HepG2 (cell line): ENCODE data around the gene NT5C. TPM values are rescaled to one million over a fixed set of nuclear protein-coding genes. Genes with fewer than 3 reads are reported as not detected.

Experiments
- ATAC-seq: fragments of 200-7000 bp; cut with Tn5 transposase; 3 replicates; pipeline ENCODE4 v1.9.1; 2020; ENCODE audit warnings: mild to moderate bottlenecking, moderate library complexity
- BruUV-seq: library from RNA; stranded (reverse); fragments of 400-500 nt; replicated peaks from 2 replicates; lab custom pipeline; 2021; lab: Mats Ljungman, UMichigan
- CTCF ChIA-PET: fragments of 300-600 bp; formaldehyde crosslinking; extraction: SDS; loops from one replicate; lab custom pipeline; 2021; ENCODE audit warnings: low total read pairs, inconsistent platforms, low intra/inter-chr PET ratio; lab: Yijun Ruan, JAX
- POLR2A ChIA-PET: fragments of 350-600 bp; sonication (Branson Sonifier 250); formaldehyde crosslinking; loops from one replicate; lab custom pipeline; 2020; ENCODE audit warnings: antibody characterized with exemption, inconsistent platforms; lab: Yijun Ruan, JAX
- DNase-seq: peaks from one replicate; pipeline ENCODE4 v3.0.0-alpha.2; 2015; ENCODE audit warnings: low spot score
- FAIRE-seq: peaks from 3 replicates; lab custom pipeline; 2011; peaks lifted over from hg19 to GRCh38; lab: Jason Lieb, UNC
- H2AFZ ChIP-seq: one replicate; pipeline ENCODE4 v1.6.1; 2011; ENCODE audit warnings: low read length, inconsistent platforms
- H3K27ac ChIP-seq: fragments of 300-600 bp; 3 replicates; pipeline ENCODE4 v1.8.0; 2011; ENCODE audit warnings: mixed run types, mild to moderate bottlenecking, mixed read lengths, low read length, inconsistent platforms; ENCODE audit not compliant: insufficient read depth; ENCODE audit errors: extremely low read length
- H3K27me3 ChIP-seq, 2 experiments: fragments of 200-600 bp in 1 of 2; 2 replicates in 1 of 2; 3 replicates in 1 of 2; pipeline versions ENCODE4 v1.6.0 to v1.8.0; 2011; ENCODE audit warnings: low read length in 2 of 2, mild to moderate bottlenecking in 2 of 2, moderate library complexity in 2 of 2, inconsistent platforms in 1 of 2; ENCODE audit not compliant: insufficient read depth in 2 of 2, control insufficient read depth in 1 of 2
- H3K36me3 ChIP-seq, 2 experiments: fragments of 200-600 bp in 1 of 2; replicated peaks in 1 of 2; 2 replicates in 1 of 2; 3 replicates in 1 of 2; pipeline versions ENCODE4 v1.5.1 to v1.8.0; 2011; ENCODE audit warnings: low read length in 2 of 2, inconsistent platforms in 1 of 2; ENCODE audit not compliant: insufficient read depth in 2 of 2, control insufficient read depth in 1 of 2
- H3K4me1 ChIP-seq: 2 replicates; pipeline ENCODE4 v1.5.1; 2012; ENCODE audit warnings: low read length, inconsistent platforms; ENCODE audit not compliant: insufficient read depth
- H3K4me2 ChIP-seq: 2 replicates; pipeline ENCODE4 v1.6.0; 2011; ENCODE audit warnings: low read depth, low read length, inconsistent platforms
- H3K4me3 ChIP-seq, 3 experiments: fragments of 200-600 bp in 1 of 3; sonication (generic), shearing (Covaris generic) in 1 of 3; replicated peaks in 1 of 3; 2 replicates each; pipeline ENCODE4 v1.5.1; 2011 to 2016; ENCODE audit warnings: low read length in 3 of 3, inconsistent platforms in 2 of 3, low read depth in 2 of 3, mild to moderate bottlenecking in 2 of 3, control low read depth in 1 of 3, mixed read lengths in 1 of 3; ENCODE audit not compliant: insufficient read depth in 1 of 3
- H3K79me2 ChIP-seq: one replicate; pipeline ENCODE4 v1.6.1; 2011; ENCODE audit warnings: low read length, inconsistent platforms; ENCODE audit not compliant: insufficient read depth
- H3K9ac ChIP-seq: 2 replicates; pipeline ENCODE4 v1.6.0; 2011; ENCODE audit warnings: mild to moderate bottlenecking, low read depth, low read length, inconsistent platforms; ENCODE audit not compliant: insufficient read depth
- H3K9me3 ChIP-seq: 2 replicates; pipeline ENCODE4 v1.5.1; 2012; ENCODE audit warnings: mild to moderate bottlenecking, low read length
- H4K20me1 ChIP-seq: 2 replicates; pipeline ENCODE4 v1.6.0; 2011; ENCODE audit warnings: inconsistent platforms, mild to moderate bottlenecking, low read length, moderate library complexity; ENCODE audit not compliant: insufficient read depth
- CREM ChIP-seq, 2 experiments: sonication (generic) in 1 of 2; formaldehyde crosslinking in 1 of 2; IDR thresholded peaks; 2 replicates each; pipeline versions ENCODE4 v1.4.0 to v1.6.1; 2016 to 2020; ENCODE audit warnings: antibody characterized with exemption in 1 of 2, mild to moderate bottlenecking in 1 of 2, missing genetic modification reagents in 1 of 2
- DMAP1 ChIP-seq: IDR thresholded peaks from 2 replicates; pipeline ENCODE4 v1.6.1; 2016
- HOXA5 ChIP-seq: sonication (generic); formaldehyde crosslinking; IDR thresholded peaks from 2 replicates; pipeline ENCODE4 v1.4.0; 2020; ENCODE audit warnings: missing genetic modification reagents
- JARID2 ChIP-seq: sonication (generic); formaldehyde crosslinking; IDR thresholded peaks from 2 replicates; pipeline ENCODE4 v1.8.1; 2023; ENCODE audit warnings: missing genetic modification reagents, inconsistent platforms; ENCODE audit not compliant: insufficient replicate concordance
- PCBP1 ChIP-seq: fragments of 200-400 bp; formaldehyde crosslinking; IDR thresholded peaks from 2 replicates; pipeline ENCODE4 v1.6.1; 2017; ENCODE audit warnings: mild to moderate bottlenecking, low read depth, low read length, borderline replicate concordance
- TMF1 ChIP-seq: sonication (generic); formaldehyde crosslinking; IDR thresholded peaks from 2 replicates; pipeline ENCODE4 v1.8.1; 2022; ENCODE audit warnings: low read depth, missing genetic modification reagents
- ZBTB3 ChIP-seq: sonication (generic); formaldehyde crosslinking; IDR thresholded peaks from 2 replicates; pipeline ENCODE4 v1.4.0; 2020; ENCODE audit warnings: low read depth, mild to moderate bottlenecking, moderate library complexity, missing genetic modification reagents, borderline replicate concordance
- ZFP36 ChIP-seq: fragments of 150-350 bp; IDR thresholded peaks from 2 replicates; pipeline ENCODE4 v1.6.1; 2018; ENCODE audit warnings: borderline replicate concordance, low read length, low read depth; ENCODE audit not compliant: partially characterized antibody
- ZNF234 ChIP-seq: sonication (generic); formaldehyde crosslinking; conservative IDR thresholded peaks from 2 replicates; pipeline ENCODE4 v1.5.1; 2020; ENCODE audit warnings: mild to moderate bottlenecking, missing genetic modification reagents
- ZNF333 ChIP-seq: sonication (generic); formaldehyde crosslinking; IDR thresholded peaks from 2 replicates; pipeline ENCODE4 v1.4.0; 2020; ENCODE audit warnings: mild to moderate bottlenecking, missing genetic modification reagents, borderline replicate concordance
- ZNF547 ChIP-seq: sonication (generic); formaldehyde crosslinking; IDR thresholded peaks from 2 replicates; pipeline ENCODE4 v1.5.1; 2020; ENCODE audit warnings: mild to moderate bottlenecking, missing genetic modification reagents
- ZNF713 ChIP-seq: sonication (generic); formaldehyde crosslinking; IDR thresholded peaks from 2 replicates; pipeline ENCODE4 v1.4.0; 2020; ENCODE audit warnings: mild to moderate bottlenecking, missing genetic modification reagents
- WGBS: methylation state at CpG from one replicate; pipeline ENCODE4 v1.1.6; 2017; ENCODE audit warnings: low lambda C conversion rate; 5-methylcytosine and 5-hydroxymethylcytosine counted together
- in situ Hi-C: cut with HindIII; loops from 2 replicates; pipeline ENCODE4 v1.10.0; 2017; ENCODE audit warnings: low pct_unique_long_range_greater_than_20kb; ENCODE audit not compliant: extremely low pct_ligation_motif_present
- intact Hi-C: fragments of 100-400 bp; cut with micrococcal nuclease; formaldehyde crosslinking; loops from one replicate; pipeline ENCODE4 v1.10.0; 2022; ENCODE audit not compliant: unreplicated experiment
- polyA plus RNA-seq, 8 experiments: library from polyadenylated mRNA; depleted of rRNA in 3 of 8; stranded (reverse) in 7 of 8; unstranded in 1 of 8; fragments of >200 nt; fragmentation: Illumina TruSeq in 4 of 8; extraction: Trizol in 4 of 8; gene quantifications; 2 replicates each; pipeline versions ENCODE4 v1.2.1 to v1.2.3, GENCODE V29; 2011 to 2016; ENCODE audit warnings: low read depth in 4 of 8, missing spikeins in 1 of 8, mixed read lengths in 1 of 8; ENCODE audit not compliant: insufficient read depth in 1 of 8
- total RNA-seq, 5 experiments: library from RNA; depleted of rRNA; stranded (reverse); fragments of >200 nt; fragmentation: Illumina TruSeq; extraction: Trizol; gene quantifications; 2 replicates each; pipeline ENCODE4 v1.2.3, GENCODE V29; 2016; ENCODE audit warnings: low read depth in 1 of 5
- TF ChIP-seq, protein P1 (sequence below): sonication (generic); formaldehyde crosslinking; IDR thresholded peaks from 2 replicates; pipeline ENCODE4 v1.8.0; 2022; ENCODE audit warnings: mild to moderate bottlenecking, missing genetic modification reagents, borderline replicate concordance
- TF ChIP-seq, protein P2 (sequence below): sonication (generic); formaldehyde crosslinking; IDR thresholded peaks from 2 replicates; pipeline ENCODE4 v1.5.0; 2020; ENCODE audit warnings: missing genetic modification reagents
- TF ChIP-seq, protein P3 (sequence below): IDR thresholded peaks from 2 replicates; pipeline ENCODE4 v1.6.1; 2016; ENCODE audit warnings: low read depth
- TF ChIP-seq, protein P4 (sequence below): sonication (generic); formaldehyde crosslinking; IDR thresholded peaks from 2 replicates; pipeline ENCODE4 v1.8.1; 2023; ENCODE audit warnings: mild to moderate bottlenecking, moderate library complexity, missing genetic modification reagents

Gene NT5C
- total and polyA plus RNA-seq, 2 of the 13 experiments (the other 11 are each of a cell fraction or from before 2014, with no cell fraction given) = 42.8 to 48.6 TPM

DNA sequence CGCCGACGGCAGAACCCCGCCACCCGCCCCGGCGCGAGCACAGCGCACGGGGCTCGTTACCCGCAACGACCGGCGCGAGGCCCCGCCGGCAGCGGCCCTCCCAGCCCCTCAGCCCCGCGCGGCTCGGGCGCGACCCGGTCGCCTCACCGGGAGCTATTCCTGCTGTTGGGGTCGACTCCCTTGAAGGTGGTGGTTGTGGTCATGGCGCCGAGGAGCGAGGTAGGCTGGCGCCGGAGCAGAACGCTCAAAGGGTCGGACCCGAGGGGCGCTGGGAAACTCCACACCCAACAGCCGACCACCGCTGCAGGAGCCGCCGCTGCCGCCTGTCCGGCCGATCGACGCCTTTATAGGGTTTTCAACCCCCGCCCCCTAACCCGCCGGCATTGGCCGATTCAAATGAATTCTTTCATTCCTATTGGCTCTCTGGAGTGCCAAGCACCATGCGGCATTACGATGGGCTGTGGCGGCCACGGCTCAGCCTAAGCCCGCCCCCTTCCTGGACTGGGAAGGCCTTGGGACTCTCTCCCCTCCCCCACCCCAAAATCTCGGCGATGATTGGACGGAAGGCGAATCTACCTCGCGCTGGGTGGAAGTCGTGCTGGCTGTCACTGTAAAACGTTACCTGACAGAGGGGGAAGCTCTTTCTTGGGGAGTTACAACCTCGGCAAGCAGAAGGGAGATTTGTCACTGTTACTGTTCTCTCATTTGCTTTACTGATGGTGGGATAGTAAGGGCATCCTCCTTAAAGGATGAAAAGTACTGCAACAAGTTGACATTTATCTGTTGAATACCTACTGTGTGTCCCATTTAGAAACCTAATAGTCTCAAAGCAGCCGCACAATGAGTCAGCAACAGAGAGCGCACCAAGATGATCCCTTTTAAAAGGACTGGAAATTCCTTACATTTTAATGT lies 22.9 kb upstream of the NT5C start, which contains the start of gene JPT1:
Gene JPT1 (minus strand): TSS at position 318 of the 912 bp plus-strand sequence. CDS start 115 bp downstream, at position 203.
- Histone ChIP-seq H3K27ac (peak within 1 kb of the TSS; percentile 76), H3K79me2 (peaks cover 47% of the 10 kb centered on the region), H3K36me3 (no peaks in the 10 kb centered on the region), H3K9me3 (no peaks in the 10 kb centered on the region), H3K4me3 (peak within 1 kb of the TSS; percentile 85 to 99 (median 95)), H3K27me3 (no peaks in the 10 kb centered on the region; a peak in 1 of 5 replicates), H3K4me2 (peak within 1 kb of the TSS; percentile 96), H2AFZ (peak within 1 kb of the TSS; percentile 87), H4K20me1 (no peaks in the 10 kb centered on the region; the same call in 1 of the 2 replicates), H3K9ac (peak within 1 kb of the TSS; percentile 92), H3K4me1 (peaks cover 54% of the 10 kb centered on the region)
- BruUV-seq = no TSS peak
- FAIRE-seq (peak; percentile 90), ATAC-seq (peak; percentile 96), DNase-seq (peak; percentile 99)
- CTCF ChIA-PET = interaction anchor here (0.9 kb wide), 1 partner anchor 17 kb away, joined by 6 read pairs; no protein-coding TSS in a partner anchor
- 5% methylated on average over 38 of the region's 67 CpGs for WGBS
- in situ Hi-C loops = no loop called here
- POLR2A ChIA-PET = interaction anchor here (0.5 to 2.6 kb wide), 32 partner anchors 9 to 302 kb away, joined by 3 to 23 read pairs (median 4); partner anchors contain the start of genes ARMC7, FDXR, NT5C and NUP85
- intact Hi-C loops = loop anchor here (5.0 kb wide), 1 partner anchor 48 kb away; no protein-coding TSS in a partner anchor
- TF ChIP-seq ZBTB3 (CRISPR knock-in tag) (no peak; the same call in 1 of the 2 replicates), ZNF713 (CRISPR knock-in tag) (no peak), DMAP1 (CRISPR knock-in tag) (peak; percentile 76), TMF1 (CRISPR knock-in tag) (peak; percentile 93; the same call in 1 of the 2 replicates), ZNF234 (CRISPR knock-in tag) (0 out of 2 replicates have a peak, but pooled peaks have one; percentile 48), ZFP36 (no peak), ZNF547 (CRISPR knock-in tag) (peak; percentile 86), PCBP1 (peak; percentile 95), JARID2 (CRISPR knock-in tag) (no peak), ZNF333 (peak; percentile 76), HOXA5 (CRISPR knock-in tag) (peak; percentile 95), CREM (IDR thresholded peaks at IDR 0.05) (peak; percentile 61), CREM (CRISPR knock-in tag; IDR thresholded peaks at IDR 0.05) (no peak)
- TF ChIP-seq, protein P1, sequence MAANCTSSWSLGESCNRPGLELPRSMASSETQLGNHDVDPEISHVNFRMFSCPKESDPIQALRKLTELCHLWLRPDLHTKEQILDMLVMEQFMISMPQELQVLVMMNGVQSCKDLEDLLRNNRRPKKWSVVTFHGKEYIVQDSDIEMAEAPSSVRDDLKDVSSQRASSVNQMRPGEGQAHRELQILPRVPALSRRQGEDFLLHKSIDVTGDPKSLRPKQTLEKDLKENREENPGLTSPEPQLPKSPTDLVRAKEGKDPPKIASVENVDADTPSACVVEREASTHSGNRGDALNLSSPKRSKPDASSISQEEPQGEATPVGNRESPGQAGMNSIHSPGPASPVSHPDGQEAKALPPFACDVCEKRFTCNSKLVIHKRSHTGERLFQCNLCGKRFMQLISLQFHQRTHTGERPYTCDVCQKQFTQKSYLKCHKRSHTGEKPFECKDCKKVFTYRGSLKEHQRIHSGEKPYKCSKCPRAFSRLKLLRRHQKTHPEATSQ = peak; percentile 93
- TF ChIP-seq, protein P2, sequence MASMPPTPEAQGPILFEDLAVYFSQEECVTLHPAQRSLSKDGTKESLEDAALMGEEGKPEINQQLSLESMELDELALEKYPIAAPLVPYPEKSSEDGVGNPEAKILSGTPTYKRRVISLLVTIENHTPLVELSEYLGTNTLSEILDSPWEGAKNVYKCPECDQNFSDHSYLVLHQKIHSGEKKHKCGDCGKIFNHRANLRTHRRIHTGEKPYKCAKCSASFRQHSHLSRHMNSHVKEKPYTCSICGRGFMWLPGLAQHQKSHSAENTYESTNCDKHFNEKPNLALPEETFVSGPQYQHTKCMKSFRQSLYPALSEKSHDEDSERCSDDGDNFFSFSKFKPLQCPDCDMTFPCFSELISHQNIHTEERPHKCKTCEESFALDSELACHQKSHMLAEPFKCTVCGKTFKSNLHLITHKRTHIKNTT (CRISPR knock-in tag) = no peak
- TF ChIP-seq, protein P3, sequence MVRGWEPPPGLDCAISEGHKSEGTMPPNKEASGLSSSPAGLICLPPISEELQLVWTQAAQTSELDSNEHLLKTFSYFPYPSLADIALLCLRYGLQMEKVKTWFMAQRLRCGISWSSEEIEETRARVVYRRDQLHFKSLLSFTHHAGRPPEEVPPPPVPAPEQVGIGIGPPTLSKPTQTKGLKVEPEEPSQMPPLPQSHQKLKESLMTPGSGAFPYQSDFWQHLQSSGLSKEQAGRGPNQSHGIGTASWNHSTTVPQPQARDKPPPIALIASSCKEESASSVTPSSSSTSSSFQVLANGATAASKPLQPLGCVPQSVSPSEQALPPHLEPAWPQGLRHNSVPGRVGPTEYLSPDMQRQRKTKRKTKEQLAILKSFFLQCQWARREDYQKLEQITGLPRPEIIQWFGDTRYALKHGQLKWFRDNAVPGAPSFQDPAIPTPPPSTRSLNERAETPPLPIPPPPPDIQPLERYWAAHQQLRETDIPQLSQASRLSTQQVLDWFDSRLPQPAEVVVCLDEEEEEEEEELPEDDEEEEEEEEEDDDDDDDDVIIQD (CRISPR knock-in tag) = peak; percentile 95
- TF ChIP-seq, protein P4, sequence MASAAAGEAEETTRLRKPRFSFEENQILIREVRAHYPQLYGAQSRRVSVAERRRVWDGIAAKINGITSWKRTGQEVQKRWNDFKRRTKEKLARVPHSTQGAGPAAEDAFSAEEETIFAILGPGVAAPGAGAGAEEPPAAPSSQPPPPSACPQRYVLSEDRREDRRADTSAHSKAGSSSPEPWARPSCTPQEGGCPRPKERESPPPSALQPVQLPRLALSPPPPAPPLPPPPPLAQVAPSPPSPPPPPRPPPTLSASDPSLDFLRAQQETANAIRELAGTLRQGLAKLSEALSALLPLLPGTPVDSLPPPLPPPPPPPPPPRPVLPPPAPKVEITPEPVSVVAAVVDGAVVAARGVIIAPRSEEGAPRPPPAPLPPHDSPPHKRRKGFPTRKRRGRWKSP (CRISPR knock-in tag) = peak; percentile 95
